ENCODE results near the gene HINT1.

The HINT1 gene

DNA sequence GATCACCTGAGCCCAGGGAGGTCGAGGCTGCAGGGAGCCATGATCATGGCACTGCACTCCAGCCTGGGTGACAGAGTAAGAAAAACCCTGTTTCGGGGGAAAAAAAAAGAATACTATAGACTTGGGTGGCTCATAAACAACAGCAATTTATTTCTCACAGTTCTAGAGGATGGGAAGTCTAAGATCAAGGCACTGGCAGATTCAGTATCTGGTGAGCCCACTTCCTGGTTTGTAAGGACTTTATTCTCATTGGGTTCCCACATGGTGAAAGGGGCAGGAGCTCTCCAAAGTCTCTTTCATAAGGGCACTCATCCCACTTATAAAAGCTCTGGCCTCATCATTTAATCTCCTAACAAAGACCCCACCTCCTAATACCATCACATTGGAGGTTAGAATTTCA lies 8.7 kb downstream of the HINT1 start:
- TF ChIP-seq TAF1 (IDR thresholded peaks at IDR 0.05; ENCODE audit: borderline replicate concordance, insufficient read depth, low read length) (no peak), FOXP2 (optimal IDR thresholded peaks at IDR 0.05; ENCODE audit: borderline replicate concordance, extremely low read depth, extremely low read length, insufficient read depth) (no peak), SIN3A (IDR thresholded peaks at IDR 0.05; ENCODE audit: borderline replicate concordance, insufficient read depth, low read length) (no peak), REST (IDR thresholded peaks at IDR 0.05; ENCODE audit: insufficient read depth in 1 of 2, low read depth in 2 of 2, low read length in 2 of 2) (no peak)

GRCh38 chr5:131151216-131151615 lies 13.8 kb downstream of the HINT1 start:
- TF ChIP-seq POLR2AphosphoS5 (IDR thresholded peaks at IDR 0.05; ENCODE audit: low read depth, low read length) (no peak), SIN3A (IDR thresholded peaks at IDR 0.05; ENCODE audit: borderline replicate concordance, insufficient read depth, low read length) (no peak), REST (IDR thresholded peaks at IDR 0.05; ENCODE audit: insufficient read depth in 1 of 2, low read depth in 2 of 2, low read length in 2 of 2) (no peak), FOXP2 (optimal IDR thresholded peaks at IDR 0.05; ENCODE audit: borderline replicate concordance, extremely low read depth, extremely low read length, insufficient read depth) (no peak), TAF1 (IDR thresholded peaks at IDR 0.05; ENCODE audit: borderline replicate concordance, insufficient read depth, low read length) (no peak)

- TF ChIP-seq TAF1 (IDR thresholded peaks at IDR 0.05; ENCODE audit: borderline replicate concordance, insufficient read depth, low read length), result no peak
- TF ChIP-seq REST (IDR thresholded peaks at IDR 0.05; ENCODE audit: insufficient read depth in 1 of 2, low read depth in 2 of 2, low read length in 2 of 2), result no peak
- no peak for TF ChIP-seq FOXP2 (optimal IDR thresholded peaks at IDR 0.05; ENCODE audit: borderline replicate concordance, extremely low read depth, extremely low read length, insufficient read depth)
- TF ChIP-seq SIN3A (IDR thresholded peaks at IDR 0.05; ENCODE audit: borderline replicate concordance, insufficient read depth, low read length), result no peak
- TF ChIP-seq POLR2AphosphoS5 (IDR thresholded peaks at IDR 0.05; ENCODE audit: low read depth, low read length), result no peak
These were observed 14.6 kb downstream of the HINT1 start for GRCh38 chr5:131150408-131150807.

DNA sequence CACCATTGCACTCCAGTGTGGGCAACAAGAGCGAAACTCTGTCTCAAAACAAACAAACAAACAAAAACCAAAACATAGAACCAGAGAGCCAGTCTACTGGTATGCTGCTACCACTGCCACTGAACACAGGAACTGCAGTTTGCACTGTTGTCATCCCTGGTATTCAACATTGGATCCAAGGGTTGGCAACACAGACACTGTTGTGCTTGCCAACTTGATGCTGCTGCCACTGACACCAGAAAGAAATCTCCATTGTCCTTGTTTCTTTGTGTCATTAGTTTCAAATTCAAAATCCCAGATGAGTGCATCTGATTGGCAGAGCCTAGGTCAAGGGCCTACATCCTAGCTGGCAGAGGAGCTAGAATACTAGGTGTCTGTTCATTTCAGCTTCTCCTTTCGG lies 16.2 kb downstream of the HINT1 start:
- no peak for TF ChIP-seq FOXP2 (optimal IDR thresholded peaks at IDR 0.05; ENCODE audit: borderline replicate concordance, extremely low read depth, extremely low read length, insufficient read depth)
- no peak for TF ChIP-seq POLR2AphosphoS5 (IDR thresholded peaks at IDR 0.05; ENCODE audit: low read depth, low read length)

DNA sequence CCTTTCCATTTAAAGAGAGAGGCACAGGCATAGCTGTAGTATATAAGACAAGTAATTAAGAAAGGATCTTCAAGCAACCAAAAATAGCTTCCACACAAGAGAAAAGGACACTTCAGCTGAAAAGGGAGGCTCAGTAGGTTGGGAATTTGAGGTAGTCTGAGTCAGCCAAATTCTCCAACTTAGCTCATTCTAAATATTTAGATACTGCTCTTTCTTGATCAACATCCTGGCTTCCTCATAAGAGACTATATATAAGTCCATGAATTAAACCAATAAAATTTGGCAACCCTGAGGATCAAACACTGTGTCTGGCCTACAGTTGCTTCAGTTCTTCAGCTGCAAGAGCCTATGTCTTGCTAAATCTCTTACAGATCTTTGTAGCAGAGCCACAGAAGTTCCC lies 17.8 kb downstream of the HINT1 start:
- no peak for TF ChIP-seq SIN3A (IDR thresholded peaks at IDR 0.05; ENCODE audit: borderline replicate concordance, insufficient read depth, low read length)

DNA sequence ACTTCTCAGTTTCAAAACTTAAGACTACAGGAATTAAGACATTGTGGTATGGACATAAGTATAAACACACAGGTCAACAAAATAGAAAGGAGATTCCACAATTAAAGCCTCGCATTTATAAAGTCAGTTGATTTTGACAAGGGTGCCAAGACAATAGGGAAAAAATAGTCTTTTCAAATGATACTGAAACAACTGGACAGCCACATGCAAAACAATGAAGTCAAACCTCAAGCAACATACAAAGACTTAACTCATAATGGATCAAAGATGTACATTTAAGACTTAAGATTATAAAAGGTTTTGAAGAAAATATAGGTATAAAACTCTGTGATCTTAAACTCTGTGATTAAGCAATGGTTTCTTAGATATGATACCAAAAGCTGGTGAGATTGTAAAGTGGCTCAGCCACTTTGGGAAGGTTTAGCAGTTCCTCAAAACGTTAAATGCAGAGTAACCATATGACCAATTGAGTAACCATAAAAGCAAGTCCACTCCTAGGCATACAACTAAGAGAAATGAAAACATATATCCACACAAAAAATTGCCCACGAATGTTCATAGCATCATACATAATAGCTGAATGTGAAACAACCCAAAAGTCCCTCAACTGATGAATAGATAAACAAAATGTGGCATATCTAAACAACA lies 22.0 kb downstream of the HINT1 start:
- TF ChIP-seq FOXP2 (optimal IDR thresholded peaks at IDR 0.05; ENCODE audit: borderline replicate concordance, extremely low read depth, extremely low read length, insufficient read depth) (no peak), TAF1 (IDR thresholded peaks at IDR 0.05; ENCODE audit: borderline replicate concordance, insufficient read depth, low read length) (no peak), POLR2AphosphoS5 (IDR thresholded peaks at IDR 0.05; ENCODE audit: low read depth, low read length) (no peak), REST (IDR thresholded peaks at IDR 0.05; ENCODE audit: insufficient read depth in 1 of 2, low read depth in 2 of 2, low read length in 2 of 2) (no peak), SIN3A (IDR thresholded peaks at IDR 0.05; ENCODE audit: borderline replicate concordance, insufficient read depth, low read length) (no peak)
